ENCODE results near the gene ZNF532. TPM values are rescaled to one million over a fixed set of nuclear protein-coding genes. Genes with fewer than 3 reads are reported as not detected.

The ZNF532 gene
- 27.1 and 54.1 TPM in 2 replicates for total RNA-seq

GRCh38 chr18:58864146-58865032 is at the start of gene ZNF532:
ZNF532 (plus strand) TSS chr18:58864877. CDS start in a region left out here.

Other genes starting within 250 kb of the ZNF532 start
- 19.9 and 26.2 TPM in 2 replicates for gene ALPK2, start 235.8 kb upstream of the ZNF532 start, total RNA-seq
- gene MALT1, start 193.4 kb upstream of the ZNF532 start, total RNA-seq = 18.5 and 24.6 TPM in 2 replicates